Endothelial cell of umbilical vein (primary cell): ENCODE results near the gene WDR4. TPM values are rescaled to one million over a fixed set of nuclear protein-coding genes. Genes with fewer than 3 reads are reported as not detected.

Experiments used
- BruUV-seq: library from RNA; stranded (reverse); fragments of 400-500 nt; replicated peaks from 2 replicates; lab custom pipeline; 2021; lab: Mats Ljungman, UMichigan
- CTCF ChIA-PET: fragments of 300-600, 350-600 bp; sonication (Branson Sonifier 250); formaldehyde crosslinking; loops from one replicate; lab custom pipeline; 2021; ENCODE audit warnings: antibody characterized with exemption, inconsistent platforms; lab: Charles Lee
- POLR2A ChIA-PET: fragments of 300-600, 350-600 bp; sonication (Branson Sonifier 250); formaldehyde crosslinking; loops from one replicate; lab custom pipeline; 2021; ENCODE audit warnings: antibody characterized with exemption, inconsistent platforms; lab: Charles Lee
- DNase-seq: peaks from one replicate; pipeline ENCODE4 v3.0.0-alpha.2; 2011; ENCODE audit warnings: low read depth, low spot score
- FAIRE-seq: peaks from 2 replicates; lab custom pipeline; 2011; peaks lifted over from hg19 to GRCh38; lab: Jason Lieb, UNC
- H2AFZ ChIP-seq: 2 replicates; pipeline ENCODE4 v1.6.0; 2012; ENCODE audit warnings: low read depth, low read length, control low read depth, inconsistent platforms
- H3K27ac ChIP-seq: 2 replicates; pipeline ENCODE4 v1.5.1; 2011; ENCODE audit warnings: low read depth, mild to moderate bottlenecking, control low read depth, low read length, moderate library complexity; ENCODE audit not compliant: insufficient read depth
- H3K27me3 ChIP-seq, 2 experiments: 2 replicates each; pipeline versions ENCODE4 v1.6.0 to v1.6.1; 2011; ENCODE audit warnings: low read length in 2 of 2, mixed read lengths in 1 of 2; ENCODE audit not compliant: control insufficient read depth in 2 of 2, insufficient read depth in 2 of 2
- H3K36me3 ChIP-seq, 2 experiments: 2 replicates in 1 of 2; 3 replicates in 1 of 2; pipeline ENCODE4 v1.5.1; 2011; ENCODE audit warnings: low read length in 2 of 2, mild to moderate bottlenecking in 1 of 2, moderate library complexity in 1 of 2; ENCODE audit not compliant: control insufficient read depth in 2 of 2, insufficient read depth in 2 of 2; ENCODE audit errors: extremely low read depth in 1 of 2
- H3K4me1 ChIP-seq: 3 replicates; pipeline ENCODE4 v1.5.1; 2011; ENCODE audit warnings: mild to moderate bottlenecking, low read length; ENCODE audit not compliant: control insufficient read depth, insufficient read depth; ENCODE audit errors: extremely low read depth
- H3K4me2 ChIP-seq: 2 replicates; pipeline ENCODE4 v1.6.1; 2011; ENCODE audit warnings: low read length, control low read depth, mixed read lengths; ENCODE audit not compliant: insufficient read depth
- H3K4me3 ChIP-seq, 3 experiments: fragments of 200-600 bp in 1 of 3; sonication (generic), shearing (Covaris generic) in 1 of 3; replicated peaks in 1 of 3; 2 replicates each; pipeline ENCODE4 v1.5.1; 2011 to 2016; ENCODE audit warnings: control low read depth in 3 of 3, low read length in 3 of 3, mild to moderate bottlenecking in 2 of 3, inconsistent platforms in 1 of 3, low read depth in 1 of 3, moderate library complexity in 1 of 3; ENCODE audit not compliant: insufficient read depth in 1 of 3
- H3K79me2 ChIP-seq: 2 replicates; pipeline ENCODE4 v1.6.0; 2012; ENCODE audit warnings: low read length, inconsistent platforms; ENCODE audit not compliant: control insufficient read depth, insufficient read depth
- H3K9ac ChIP-seq: replicated peaks from 2 replicates; pipeline ENCODE3; 2011; ENCODE audit warnings: low read length, control low read depth; ENCODE audit not compliant: insufficient read depth; ENCODE audit errors: extremely low read depth
- H3K9me1 ChIP-seq: replicated peaks from 3 replicates; pipeline ENCODE4 v1.6.0; 2011; ENCODE audit warnings: mild to moderate bottlenecking, low read length; ENCODE audit not compliant: control insufficient read depth, insufficient read depth; ENCODE audit errors: extremely low read depth
- H3K9me3 ChIP-seq: replicated peaks from 2 replicates; pipeline ENCODE4 v1.5.1; 2012; ENCODE audit warnings: low read length, inconsistent platforms; ENCODE audit not compliant: control insufficient read depth, insufficient read depth
- H4K20me1 ChIP-seq: replicated peaks from 2 replicates; pipeline ENCODE3; 2011; ENCODE audit warnings: mild to moderate bottlenecking, low read length; ENCODE audit not compliant: control insufficient read depth, insufficient read depth; ENCODE audit errors: extremely low read depth
- CTCF ChIP-seq, 2 donors: IDR thresholded peaks; 1 replicate in 1 of 2; 2 replicates in 1 of 2; pipeline ENCODE4 v1.5.1; 2011; ENCODE audit warnings: low read length in 2 of 2, mild to moderate bottlenecking in 2 of 2, moderate library complexity in 2 of 2, control low read depth in 1 of 2, inconsistent platforms in 1 of 2, low read depth in 1 of 2; ENCODE audit not compliant: insufficient read depth in 1 of 2; ENCODE audit errors: extremely low read depth in 1 of 2
- EZH2 ChIP-seq: IDR thresholded peaks from 2 replicates; pipeline ENCODE4 v1.6.1; 2012; ENCODE audit warnings: borderline replicate concordance, low read depth, mild to moderate bottlenecking, moderate library complexity, low read length, inconsistent platforms; ENCODE audit not compliant: severe bottlenecking
- FOS ChIP-seq: IDR thresholded peaks from 2 replicates; pipeline ENCODE4 v1.6.1; 2011; ENCODE audit warnings: mild to moderate bottlenecking, low read length, moderate library complexity, borderline replicate concordance; ENCODE audit not compliant: insufficient read depth
- GATA2 ChIP-seq: IDR thresholded peaks from 2 replicates; pipeline ENCODE4 v1.7.0; 2011; ENCODE audit warnings: low read depth, mild to moderate bottlenecking, moderate library complexity, mixed read lengths, low read length; ENCODE audit not compliant: insufficient read length, insufficient read depth
- JUN ChIP-seq: IDR thresholded peaks from 2 replicates; pipeline ENCODE4 v1.6.1; 2011; ENCODE audit warnings: borderline replicate concordance, low read depth; ENCODE audit not compliant: insufficient read length, insufficient read depth
- MAX ChIP-seq: IDR thresholded peaks from 2 replicates; pipeline ENCODE4 v1.6.1; 2011; ENCODE audit not compliant: insufficient read depth, insufficient read length
- MYC ChIP-seq: IDR thresholded peaks from one replicate; pipeline ENCODE4 v1.6.1; 2011; ENCODE audit warnings: mild to moderate bottlenecking, low read depth, low read length
- POLR2A ChIP-seq: IDR thresholded peaks from 2 replicates; pipeline ENCODE4 v1.6.1; 2012; ENCODE audit warnings: low read depth, mild to moderate bottlenecking, control low read depth, low read length
- POLR2AphosphoS5 ChIP-seq: IDR thresholded peaks from 2 replicates; pipeline ENCODE4 v1.6.1; 2012; ENCODE audit warnings: low read depth, mild to moderate bottlenecking, control low read depth, low read length, moderate library complexity; ENCODE audit not compliant: insufficient read depth
- dilution Hi-C: fragments of 300-500 bp; cut with MboI; formaldehyde crosslinking; loops from one replicate; pipeline ENCODE4 v1.15.0; 2019; ENCODE audit warnings: low sequenced_read_pairs; ENCODE audit not compliant: extremely low pct_ligation_motif_present
- intact Hi-C: fragments of 100-400 bp; cut with micrococcal nuclease; formaldehyde crosslinking; loops from one replicate; pipeline ENCODE4 v1.10.0; 2022
- polyA plus RNA-seq, 4 experiments: library from polyadenylated mRNA; depleted of rRNA in 3 of 4; stranded (reverse) in 3 of 4; unstranded in 1 of 4; fragments of >200 nt; gene quantifications; 2 replicates each; pipeline versions ENCODE4 v1.2.1 to v1.2.3, GENCODE V29; 2011 to 2012; ENCODE audit warnings: missing spikeins in 1 of 4
- total RNA-seq: library from RNA; stranded (reverse); gene quantifications from 2 replicates; pipeline ENCODE4 v1.2.3, GENCODE V29; 2021

Gene WDR4
- total and polyA plus RNA-seq, 2 donors (not counting 3 experiments of a cell fraction or from before 2014, with no cell fraction given) = 24.5 to 40.0 TPM

- ChIA-PET CTCF (no interaction called here), POLR2A (no interaction called here)
- H3K9ac ChIP-seq = no peak overlapping the region
- no peaks in the 10 kb centered on the region for H3K9me3 ChIP-seq
- H3K27ac ChIP-seq = no peak overlapping the region
- no peak overlapping the region for H3K4me3 ChIP-seq
- TF ChIP-seq JUN (no peak), FOS (no peak), POLR2A (no peak), CTCF (IDR thresholded peaks at IDR 0.05; ENCODE audit: extremely low read depth in 1 of 2, insufficient read depth in 1 of 2, low read depth in 1 of 2, low read length in 2 of 2) (no peak), MAX (no peak), EZH2 (no peak), MYC (no peak), GATA2 (no peak), POLR2AphosphoS5 (no peak)
- H3K27me3 ChIP-seq = no peaks in the 10 kb centered on the region
- H3K4me1 ChIP-seq = peaks cover 16% of the 10 kb centered on the region
- no peaks in the 10 kb centered on the region for H4K20me1 ChIP-seq
- FAIRE-seq (no peak), DNase-seq (no peak)
- no peaks in the 10 kb centered on the region for H3K9me1 ChIP-seq
- no TSS peak for BruUV-seq
- H3K36me3 ChIP-seq = peaks cover 11 to 29% of the 10 kb centered on the region in 2 experiments
- dilution Hi-C loops = no loop called here
- intact Hi-C loops = no loop called here
- no peak overlapping the region for H3K4me2 ChIP-seq
- peaks cover 83% of the 10 kb centered on the region for H3K79me2 ChIP-seq
- no peak overlapping the region for H2AFZ ChIP-seq
These were observed 16.4 kb downstream of the WDR4 start for GRCh38 chr21:42862774-42863503.
